ENCODE data around the gene OTX1.

Gene OTX1

DNA sequence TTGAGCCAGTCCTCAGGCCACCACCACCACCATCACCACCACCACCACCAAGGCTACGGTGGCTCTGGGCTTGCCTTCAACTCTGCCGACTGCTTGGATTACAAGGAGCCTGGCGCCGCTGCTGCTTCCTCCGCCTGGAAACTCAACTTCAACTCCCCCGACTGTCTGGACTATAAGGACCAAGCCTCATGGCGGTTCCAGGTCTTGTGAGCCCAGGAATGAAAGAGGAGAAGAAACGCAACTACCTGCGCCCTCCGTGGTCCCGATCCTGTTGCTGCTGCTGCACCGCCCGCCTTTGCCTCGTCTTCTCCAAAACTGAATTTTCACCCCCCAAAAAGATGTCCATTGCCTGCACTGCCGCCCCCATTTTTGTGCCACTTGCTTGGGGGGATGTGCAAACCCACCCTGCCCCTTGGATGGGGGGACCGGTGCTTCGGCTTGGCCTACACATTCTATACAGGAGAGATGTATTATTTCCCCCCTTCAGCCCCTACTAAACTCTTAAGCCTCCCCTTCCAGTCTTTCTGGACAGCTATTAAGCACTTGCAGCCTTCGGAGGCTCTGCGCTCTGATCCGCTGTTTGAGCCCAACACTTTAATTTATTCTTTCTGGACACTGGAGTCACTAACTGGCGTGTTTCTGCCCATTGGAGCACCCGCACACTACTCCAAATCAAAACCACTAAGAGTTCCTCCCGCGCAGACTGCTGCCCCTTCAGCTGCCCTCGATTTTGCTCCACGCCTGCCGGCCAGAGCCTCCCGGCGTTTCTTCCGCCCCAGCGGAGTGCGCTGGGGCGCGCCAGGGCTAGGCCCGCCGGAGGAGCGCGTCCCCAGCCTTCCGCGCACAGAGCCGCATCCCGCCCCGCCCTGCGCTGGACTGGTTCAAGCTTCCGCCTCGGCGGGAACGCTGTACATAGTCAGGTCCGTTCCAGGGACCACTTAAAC, 5.7 kb downstream of the OTX1 start:
- H3K9me3 ChIP-seq (ENCODE audit: insufficient read depth, low read depth, low read length): no peaks in the 10 kb centered on the region
- no peak overlapping the region for H3K9ac ChIP-seq (ENCODE audit: low read depth, low read length, poor library complexity, severe bottlenecking)
- no peaks in the 10 kb centered on the region for H3K4me1 ChIP-seq (ENCODE audit: insufficient read depth, low read length, poor library complexity, severe bottlenecking)
- H3K36me3 ChIP-seq (ENCODE audit: insufficient read depth, low read length): no peaks in the 10 kb centered on the region; the same call in 1 of the 2 replicates
- no peak overlapping the region for H3K4me3 ChIP-seq (ENCODE audit: low read length, poor library complexity, severe bottlenecking)
- no peak for TF ChIP-seq EZH2phosphoT487 (IDR thresholded peaks at IDR 0.05; ENCODE audit: borderline replicate concordance)
- TF ChIP-seq, protein P1, sequence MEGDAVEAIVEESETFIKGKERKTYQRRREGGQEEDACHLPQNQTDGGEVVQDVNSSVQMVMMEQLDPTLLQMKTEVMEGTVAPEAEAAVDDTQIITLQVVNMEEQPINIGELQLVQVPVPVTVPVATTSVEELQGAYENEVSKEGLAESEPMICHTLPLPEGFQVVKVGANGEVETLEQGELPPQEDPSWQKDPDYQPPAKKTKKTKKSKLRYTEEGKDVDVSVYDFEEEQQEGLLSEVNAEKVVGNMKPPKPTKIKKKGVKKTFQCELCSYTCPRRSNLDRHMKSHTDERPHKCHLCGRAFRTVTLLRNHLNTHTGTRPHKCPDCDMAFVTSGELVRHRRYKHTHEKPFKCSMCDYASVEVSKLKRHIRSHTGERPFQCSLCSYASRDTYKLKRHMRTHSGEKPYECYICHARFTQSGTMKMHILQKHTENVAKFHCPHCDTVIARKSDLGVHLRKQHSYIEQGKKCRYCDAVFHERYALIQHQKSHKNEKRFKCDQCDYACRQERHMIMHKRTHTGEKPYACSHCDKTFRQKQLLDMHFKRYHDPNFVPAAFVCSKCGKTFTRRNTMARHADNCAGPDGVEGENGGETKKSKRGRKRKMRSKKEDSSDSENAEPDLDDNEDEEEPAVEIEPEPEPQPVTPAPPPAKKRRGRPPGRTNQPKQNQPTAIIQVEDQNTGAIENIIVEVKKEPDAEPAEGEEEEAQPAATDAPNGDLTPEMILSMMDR (conservative IDR thresholded peaks at IDR 0.05; ENCODE audit: low read length): no peak
- H2AFZ ChIP-seq (ENCODE audit: low read length): no peak overlapping the region
- H3K4me2 ChIP-seq (ENCODE audit: low read depth, low read length, poor library complexity, severe bottlenecking): no peak overlapping the region
- no peaks in the 10 kb centered on the region for H4K20me1 ChIP-seq (ENCODE audit: insufficient read depth, low read length, poor library complexity, severe bottlenecking)
- H3F3A ChIP-seq (ENCODE audit: low read depth): no peaks in the 10 kb centered on the region
- no peaks in the 10 kb centered on the region for H3K9me2 ChIP-seq (replicated peaks; ENCODE audit: low read depth, low read length)
- H3K79me2 ChIP-seq (ENCODE audit: insufficient read depth, low read length): peaks cover 6% of the 10 kb centered on the region; the same call in 1 of the 2 replicates
- H3K27me3 ChIP-seq (ENCODE audit: insufficient read depth, low read length, poor library complexity, severe bottlenecking): no peaks in the 10 kb centered on the region

GRCh38 chr2:63057249-63058143, 6.9 kb downstream of the OTX1 start:
- Histone ChIP-seq H3K4me1 (ENCODE audit: insufficient read depth, low read length, poor library complexity, severe bottlenecking) (no peaks in the 10 kb centered on the region), H3K9me2 (replicated peaks; ENCODE audit: low read depth, low read length) (no peaks in the 10 kb centered on the region), H2AFZ (ENCODE audit: low read length) (no peak overlapping the region), H3K9me3 (ENCODE audit: insufficient read depth, low read depth, low read length) (no peaks in the 10 kb centered on the region), H3K4me2 (ENCODE audit: low read depth, low read length, poor library complexity, severe bottlenecking) (no peak overlapping the region), H3K9ac (ENCODE audit: low read depth, low read length, poor library complexity, severe bottlenecking) (no peak overlapping the region), H3K27me3 (ENCODE audit: insufficient read depth, low read length, poor library complexity, severe bottlenecking) (no peaks in the 10 kb centered on the region), H3K36me3 (ENCODE audit: insufficient read depth, low read length) (no peaks in the 10 kb centered on the region; the same call in 1 of the 2 replicates), H3K79me2 (ENCODE audit: insufficient read depth, low read length) (no peaks in the 10 kb centered on the region; the same call in 1 of the 2 replicates), H3F3A (ENCODE audit: low read depth) (no peaks in the 10 kb centered on the region), H3K4me3 (ENCODE audit: low read length, poor library complexity, severe bottlenecking) (no peak overlapping the region), H4K20me1 (ENCODE audit: insufficient read depth, low read length, poor library complexity, severe bottlenecking) (no peaks in the 10 kb centered on the region)
- TF ChIP-seq EZH2phosphoT487 (IDR thresholded peaks at IDR 0.05; ENCODE audit: borderline replicate concordance): no peak
- TF ChIP-seq, protein P1 (conservative IDR thresholded peaks at IDR 0.05; ENCODE audit: low read length): no peak

- H3K4me3 ChIP-seq (ENCODE audit: low read length, poor library complexity, severe bottlenecking): no peak overlapping the region
- no peaks in the 10 kb centered on the region for H4K20me1 ChIP-seq (ENCODE audit: insufficient read depth, low read length, poor library complexity, severe bottlenecking)
- H3F3A ChIP-seq (ENCODE audit: low read depth): no peaks in the 10 kb centered on the region
- no peak overlapping the region for H3K9ac ChIP-seq (ENCODE audit: low read depth, low read length, poor library complexity, severe bottlenecking)
- no peaks in the 10 kb centered on the region for H3K79me2 ChIP-seq (ENCODE audit: insufficient read depth, low read length)
- H3K36me3 ChIP-seq (ENCODE audit: insufficient read depth, low read length): no peaks in the 10 kb centered on the region; the same call in 1 of the 2 replicates
- TF ChIP-seq EZH2phosphoT487 (IDR thresholded peaks at IDR 0.05; ENCODE audit: borderline replicate concordance): no peak
- TF ChIP-seq, protein P1 (conservative IDR thresholded peaks at IDR 0.05; ENCODE audit: low read length): no peak
- no peaks in the 10 kb centered on the region for H3K27me3 ChIP-seq (ENCODE audit: insufficient read depth, low read length, poor library complexity, severe bottlenecking)
- H3K4me2 ChIP-seq (ENCODE audit: low read depth, low read length, poor library complexity, severe bottlenecking): no peak overlapping the region
- no peaks in the 10 kb centered on the region for H3K9me2 ChIP-seq (replicated peaks; ENCODE audit: low read depth, low read length)
- no peak overlapping the region for H2AFZ ChIP-seq (ENCODE audit: low read length)
- H3K4me1 ChIP-seq (ENCODE audit: insufficient read depth, low read length, poor library complexity, severe bottlenecking): no peaks in the 10 kb centered on the region
- no peaks in the 10 kb centered on the region for H3K9me3 ChIP-seq (ENCODE audit: insufficient read depth, low read depth, low read length)
Measured at GRCh38 chr2:63058144-63058920, 7.7 kb downstream of the OTX1 start.

All from Loucy (cell line).